Epithelial cell of proximal tubule (primary cell): ENCODE data around the gene BMERB1. TPM values are rescaled to one million over a fixed set of nuclear protein-coding genes. Genes with fewer than 3 reads are reported as not detected.
"Not testable (repeated sequence)": the region's sequence is repeated elsewhere in the genome, so short reads cannot be mapped to it uniquely, and the experiment has no call there.

Experiments used
- DNase-seq: peaks from one replicate; pipeline ENCODE4 v3.0.0-alpha.2; 2011; ENCODE audit warnings: low read depth
- H3K4me3 ChIP-seq: 2 replicates; pipeline ENCODE4 v1.5.1; 2011; ENCODE audit warnings: low read depth, mild to moderate bottlenecking, low read length
- total RNA-seq: library from RNA; depleted of rRNA; stranded (reverse); fragments of >200 nt; gene quantifications from 2 replicates; pipeline ENCODE4 v1.2.3, GENCODE V29; 2015
- TF ChIP-seq, protein P1 (sequence below): conservative IDR thresholded peaks from 2 replicates; pipeline ENCODE4 v1.5.1; 2012; ENCODE audit warnings: low read depth, mild to moderate bottlenecking, low read length

The BMERB1 gene
- total RNA-seq, 1 donor from 2014 or later: 15.8 TPM

DNA sequence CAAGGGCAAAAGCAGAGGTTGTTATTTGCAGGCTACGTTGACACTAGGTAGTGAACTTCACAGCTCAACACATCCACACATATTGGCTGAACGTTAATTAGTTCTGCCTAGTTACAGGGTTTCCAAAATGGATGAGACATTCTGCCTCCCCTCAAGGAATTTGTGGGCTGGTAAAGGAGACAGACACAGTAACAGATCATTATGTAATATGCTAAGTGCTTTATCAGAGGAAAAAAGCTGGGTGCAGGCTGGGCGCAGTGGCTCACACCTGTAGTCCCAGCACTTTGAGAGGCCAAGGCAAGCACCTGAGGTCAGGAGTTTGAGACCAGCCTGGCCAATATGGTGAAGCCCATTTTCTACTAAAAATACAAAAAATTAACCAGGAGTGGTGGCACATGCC lies 26.2 kb downstream of the BMERB1 start:
- no peak overlapping the region for H3K4me3 ChIP-seq
- DNase-seq: no peak
- TF ChIP-seq, protein P1, sequence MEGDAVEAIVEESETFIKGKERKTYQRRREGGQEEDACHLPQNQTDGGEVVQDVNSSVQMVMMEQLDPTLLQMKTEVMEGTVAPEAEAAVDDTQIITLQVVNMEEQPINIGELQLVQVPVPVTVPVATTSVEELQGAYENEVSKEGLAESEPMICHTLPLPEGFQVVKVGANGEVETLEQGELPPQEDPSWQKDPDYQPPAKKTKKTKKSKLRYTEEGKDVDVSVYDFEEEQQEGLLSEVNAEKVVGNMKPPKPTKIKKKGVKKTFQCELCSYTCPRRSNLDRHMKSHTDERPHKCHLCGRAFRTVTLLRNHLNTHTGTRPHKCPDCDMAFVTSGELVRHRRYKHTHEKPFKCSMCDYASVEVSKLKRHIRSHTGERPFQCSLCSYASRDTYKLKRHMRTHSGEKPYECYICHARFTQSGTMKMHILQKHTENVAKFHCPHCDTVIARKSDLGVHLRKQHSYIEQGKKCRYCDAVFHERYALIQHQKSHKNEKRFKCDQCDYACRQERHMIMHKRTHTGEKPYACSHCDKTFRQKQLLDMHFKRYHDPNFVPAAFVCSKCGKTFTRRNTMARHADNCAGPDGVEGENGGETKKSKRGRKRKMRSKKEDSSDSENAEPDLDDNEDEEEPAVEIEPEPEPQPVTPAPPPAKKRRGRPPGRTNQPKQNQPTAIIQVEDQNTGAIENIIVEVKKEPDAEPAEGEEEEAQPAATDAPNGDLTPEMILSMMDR: no peak

DNA sequence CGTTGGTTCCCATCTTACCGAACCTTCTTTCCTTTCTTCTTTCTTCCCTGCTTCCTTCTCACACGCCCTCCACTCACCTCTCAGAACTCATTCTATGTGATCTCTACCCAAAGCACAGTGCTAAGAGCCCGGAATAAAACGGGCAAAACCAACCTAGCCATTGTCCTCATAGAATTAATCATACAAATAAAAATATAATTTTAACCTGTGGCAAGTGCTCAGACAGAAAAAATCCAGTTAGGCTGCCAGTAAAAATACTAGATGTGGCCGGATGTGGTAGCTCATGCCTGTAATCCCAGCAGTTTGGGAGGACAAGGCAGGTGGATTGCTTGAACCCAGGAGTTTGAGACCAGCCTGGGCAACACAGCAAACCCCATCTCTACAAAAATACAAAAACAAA lies 27.0 kb downstream of the BMERB1 start:
- no peak overlapping the region for H3K4me3 ChIP-seq
- no peak for DNase-seq
- TF ChIP-seq, protein P1: no peak

DNA sequence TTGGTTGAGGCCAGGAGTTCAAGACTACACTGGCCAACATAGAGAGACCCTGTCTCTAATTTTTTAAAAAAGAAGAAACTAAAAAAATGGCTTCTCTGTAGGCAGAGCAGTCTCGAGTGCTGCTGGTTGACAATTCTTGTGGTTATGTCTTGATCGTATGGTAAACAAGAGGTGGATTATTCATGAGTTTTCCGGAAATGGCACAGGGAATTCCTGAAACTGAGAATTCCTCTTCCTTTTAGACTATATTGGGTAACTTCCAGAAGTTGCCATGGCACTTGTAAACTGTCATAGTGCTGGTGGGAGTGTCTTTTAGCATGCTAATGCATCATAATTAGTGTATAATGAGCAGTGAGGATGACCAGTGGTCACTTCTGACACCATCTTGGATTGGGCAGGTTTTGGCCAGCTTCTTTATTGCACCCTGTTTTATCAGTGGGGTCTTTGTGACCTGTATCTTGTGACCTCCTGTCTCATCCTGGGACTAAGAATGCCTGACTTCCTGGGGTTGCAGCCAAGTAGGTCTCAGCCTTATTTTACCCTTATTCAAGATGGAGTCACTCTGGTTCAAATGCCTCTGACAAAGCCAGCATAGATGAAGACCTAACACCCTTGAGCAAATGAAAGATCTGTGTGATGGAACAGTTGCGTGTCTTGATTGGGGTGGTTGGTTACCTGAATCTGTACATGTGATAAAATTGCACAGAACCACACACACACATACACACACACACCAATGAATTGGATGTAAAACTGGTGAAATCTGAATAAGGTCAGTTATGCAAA lies 30.2 kb downstream of the BMERB1 start:
- no peak for DNase-seq
- H3K4me3 ChIP-seq: no peak overlapping the region
- TF ChIP-seq, protein P1: no peak

DNA sequence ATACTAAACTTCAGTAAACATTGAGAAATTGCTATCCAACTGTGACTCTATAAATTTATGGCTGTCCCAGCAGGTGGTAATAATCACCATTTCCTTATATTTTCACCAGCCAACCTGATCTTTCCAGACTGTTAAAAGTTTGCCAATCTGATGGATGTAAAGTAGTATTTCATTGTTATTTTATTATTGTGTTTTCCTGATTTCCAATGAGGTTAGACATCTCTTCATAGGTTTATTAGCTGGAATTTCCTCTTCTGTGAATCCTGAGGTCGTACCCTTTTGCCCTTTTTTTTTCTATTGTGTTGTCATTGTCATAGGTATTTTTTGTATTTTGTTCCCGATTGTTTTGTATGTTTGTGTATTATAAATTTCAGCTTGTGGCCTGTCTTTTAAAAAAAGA lies 31.7 kb downstream of the BMERB1 start:
- no peak for DNase-seq
- H3K4me3 ChIP-seq: no peak overlapping the region
- TF ChIP-seq, protein P1: no peak

DNA sequence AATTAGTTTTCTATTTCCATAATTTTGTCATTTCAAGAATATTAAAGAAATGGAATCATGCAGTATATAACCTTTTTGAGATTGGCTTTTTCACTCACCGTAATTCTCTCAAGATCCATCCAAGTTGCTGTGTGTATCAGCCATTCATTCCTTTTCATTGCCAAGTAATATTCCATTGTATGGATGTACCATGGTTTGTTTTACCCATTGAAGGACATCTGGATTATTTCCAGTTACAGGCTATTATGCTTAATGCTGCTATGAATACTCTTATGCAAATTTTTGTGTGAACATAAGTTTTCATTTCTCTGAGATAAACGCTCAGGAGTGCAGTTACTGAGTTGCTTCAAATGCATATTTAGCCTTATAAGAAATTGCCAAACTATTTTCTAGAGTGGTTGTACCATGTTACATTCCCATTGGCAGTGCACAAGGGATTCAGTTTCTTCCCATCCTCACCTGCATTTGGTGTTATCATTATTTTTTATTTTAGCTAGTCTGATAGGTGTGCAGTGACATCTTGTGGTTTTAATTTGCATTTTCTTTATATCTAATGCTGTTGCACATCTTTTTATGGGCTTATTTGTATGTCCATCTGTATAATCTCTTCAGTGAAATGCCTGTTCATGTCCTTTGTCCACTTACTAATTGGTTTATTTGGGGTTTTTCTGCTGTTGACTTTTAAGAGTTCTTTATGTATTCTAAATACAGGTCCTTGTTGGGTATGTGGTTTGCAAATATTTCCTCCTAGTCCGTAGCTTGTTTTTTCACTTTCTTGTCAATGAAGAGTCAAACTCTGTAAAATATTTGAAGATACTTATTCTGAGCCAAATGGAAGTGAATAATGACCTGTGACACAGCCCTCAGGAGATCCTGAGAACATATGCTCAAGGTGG lies 32.7 kb downstream of the BMERB1 start:
- no peak overlapping the region for H3K4me3 ChIP-seq
- TF ChIP-seq, protein P1: peak; percentile 46
- DNase-seq: no peak

DNA sequence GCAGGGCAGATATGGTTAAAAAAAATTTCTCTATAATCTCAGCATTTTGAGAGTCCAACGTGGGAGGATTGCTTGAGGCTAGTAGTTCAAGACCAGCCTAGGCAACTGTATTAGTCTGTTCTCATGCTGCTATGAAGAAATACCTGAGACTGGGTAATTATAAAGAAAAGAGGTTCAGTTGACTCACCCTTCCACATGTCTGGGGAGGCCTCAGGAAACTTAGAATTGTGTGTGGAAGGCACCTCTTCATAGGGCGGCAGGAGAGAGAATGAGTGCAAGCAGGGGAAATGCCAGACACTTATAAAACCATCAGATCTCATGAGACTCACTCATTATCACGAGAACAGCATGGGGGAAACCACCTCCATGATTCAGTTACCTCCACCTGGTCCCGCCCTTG lies 42.6 kb downstream of the BMERB1 start:
- DNase-seq, H3K4me3 ChIP-seq: not testable (repeated sequence)

DNA sequence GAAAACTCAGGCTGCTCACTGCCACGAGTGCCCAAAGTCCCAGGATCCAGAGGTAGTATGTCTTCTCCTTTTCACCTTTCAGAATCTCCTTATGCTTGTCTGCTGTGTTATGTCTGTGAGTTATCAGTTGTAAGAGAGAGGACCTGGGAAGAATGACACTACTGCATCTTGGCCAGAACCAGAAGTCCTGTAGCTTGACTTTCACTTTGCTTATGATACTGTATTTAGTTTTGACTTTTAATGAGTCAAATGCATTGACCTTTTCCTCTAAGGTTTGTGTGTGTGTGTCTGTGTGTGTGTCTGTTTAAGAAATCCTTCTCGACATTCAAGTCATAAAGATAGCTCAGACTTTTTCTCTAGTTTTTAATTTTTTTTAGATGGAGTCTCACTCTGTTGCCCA lies 43.4 kb downstream of the BMERB1 start:
- no peak overlapping the region for H3K4me3 ChIP-seq
- no peak for DNase-seq
- TF ChIP-seq, protein P1: no peak
